GM12892 (cell line): ENCODE results near the gene ECM2. TPM values are rescaled to one million over a fixed set of nuclear protein-coding genes. Genes with fewer than 3 reads are reported as not detected.
"Not testable (repeated sequence)": the region's sequence is repeated elsewhere in the genome, so short reads cannot be mapped to it uniquely, and the experiment has no call there.

ENCODE experiments used
- DNase-seq: peaks from one replicate; pipeline ENCODE4 v3.0.0; 2011; ENCODE audit not compliant: insufficient read length
- FAIRE-seq: peaks from 2 replicates; lab custom pipeline; 2011; peaks lifted over from hg19 to GRCh38; lab: Jason Lieb, UNC
- POLR2A ChIP-seq: IDR thresholded peaks from 2 replicates; pipeline ENCODE4 v1.6.1; 2011; ENCODE audit warnings: low read depth, low read length, control low read depth
- POLR2AphosphoS5 ChIP-seq: IDR thresholded peaks from 2 replicates; pipeline ENCODE4 v1.6.1; 2011; ENCODE audit warnings: low read depth, low read length, control low read depth
- TAF1 ChIP-seq: IDR thresholded peaks from 2 replicates; pipeline ENCODE4 v1.6.1; 2011; ENCODE audit warnings: low read depth, mild to moderate bottlenecking, control low read depth, low read length, borderline replicate concordance
- polyA plus RNA-seq: library from polyadenylated mRNA; unstranded; fragments of >200 nt; gene quantifications from one replicate; pipeline ENCODE4 v1.2.1, GENCODE V29; 2012; ENCODE audit warnings: missing spikeins, inconsistent platforms; ENCODE audit not compliant: missing spikeins

The ECM2 gene
- polyA plus RNA-seq, result 1.3 TPM

DNA sequence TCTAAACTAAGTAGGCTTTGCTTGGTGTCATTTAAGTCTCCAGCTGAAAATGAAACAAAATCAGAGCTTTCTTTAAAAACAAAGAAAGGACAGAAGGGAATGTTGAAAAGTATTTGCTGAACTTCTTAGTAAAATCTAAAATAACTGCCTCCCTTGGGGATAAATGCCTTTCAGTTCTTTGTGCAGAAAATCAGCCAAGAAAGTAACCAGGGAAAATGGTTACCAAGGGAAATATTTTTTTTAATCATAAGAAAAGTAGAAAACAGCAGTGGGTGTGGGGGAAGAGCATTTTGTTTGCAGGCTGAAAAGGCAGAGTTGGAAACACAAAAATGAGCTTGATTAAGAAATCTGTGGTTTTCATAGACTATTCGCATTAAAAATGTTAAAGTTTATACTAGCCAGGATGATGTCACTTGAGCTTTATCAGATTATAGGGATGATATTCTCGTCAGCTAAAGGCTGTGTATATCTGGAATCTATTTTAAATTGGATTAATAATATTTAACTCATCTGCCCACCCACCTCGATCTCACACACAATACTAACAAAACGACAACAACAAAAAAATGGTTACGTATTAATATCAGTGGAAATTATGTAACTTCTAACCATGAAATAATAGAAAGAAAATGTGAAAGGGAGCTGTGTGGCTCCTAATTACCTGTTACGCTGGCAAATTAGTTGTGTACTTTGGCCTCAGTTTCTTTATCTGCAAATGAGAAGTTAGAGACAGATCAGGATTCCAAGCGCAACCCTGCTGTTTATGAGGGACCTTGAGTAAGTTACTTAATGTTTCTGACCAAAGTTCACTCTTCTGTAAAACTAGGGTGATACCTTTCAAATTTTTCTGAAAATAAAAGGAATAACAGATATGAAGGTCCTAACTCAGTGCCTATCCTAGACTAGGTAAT is at the start of gene ECM2:
Gene ECM2 (minus strand): TSS at position 51 of the 911 bp plus-strand sequence. CDS start 13,124 bp downstream, outside the sequence.
- no peak for FAIRE-seq

GRCh38 chr9:92576175-92576574 is 40.4 kb upstream of the ECM2 start:
- FAIRE-seq (no peak), DNase-seq (no peak)
- no peak for TF ChIP-seq TAF1

More for the DNA sequence above, at the start of gene ECM2:
- no peak for DNase-seq
- TF ChIP-seq TAF1 (no peak), POLR2A (no peak), POLR2AphosphoS5 (no peak)

DNA sequence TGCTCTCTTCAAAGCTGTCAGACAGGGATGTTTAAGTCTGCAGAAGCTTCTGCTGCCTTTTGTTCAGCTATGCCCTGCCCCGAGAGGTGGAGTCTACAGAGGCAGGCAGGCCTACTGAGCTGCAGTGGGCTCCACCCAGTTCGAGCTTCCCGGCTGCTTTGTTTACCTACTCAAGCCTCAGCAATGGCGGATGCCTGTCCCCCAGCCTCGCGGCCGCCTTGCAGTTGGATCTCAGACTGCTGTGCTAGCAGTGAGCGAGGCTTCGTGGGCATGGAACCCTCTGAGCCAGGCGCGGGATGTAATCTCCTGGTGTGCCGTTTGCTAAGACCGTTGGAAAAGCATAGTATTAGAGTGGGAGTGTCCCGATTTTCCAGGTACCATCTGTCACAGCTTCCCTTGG is 37.8 kb upstream of the ECM2 start:
- not testable (repeated sequence) for FAIRE-seq, DNase-seq

DNA sequence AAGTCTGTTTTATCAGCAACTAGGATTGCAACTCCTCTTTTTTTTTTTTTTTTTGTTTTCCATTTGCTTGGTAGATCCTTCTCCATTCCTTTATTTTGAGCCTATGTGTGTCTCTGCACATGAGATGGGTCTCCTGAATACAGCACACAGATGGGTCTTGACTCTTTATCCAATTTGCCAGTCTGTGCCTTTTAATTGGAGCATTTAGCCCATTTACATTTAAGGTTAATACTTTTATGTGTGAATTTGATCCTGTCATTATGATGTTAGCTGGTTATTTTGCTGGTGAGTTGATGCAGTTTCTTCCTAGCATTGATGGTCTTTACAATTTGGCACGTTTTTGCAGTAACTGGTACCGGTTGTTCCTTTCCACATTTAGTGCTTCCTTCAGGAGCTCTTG is 36.1 kb upstream of the ECM2 start:
- FAIRE-seq, DNase-seq: not testable (repeated sequence)

- no peak for FAIRE-seq
- DNase-seq, result no peak
- TF ChIP-seq POLR2AphosphoS5, result no peak
These were observed 29.2 kb upstream of the ECM2 start for GRCh38 chr9:92564982-92565381.

- FAIRE-seq (no peak), DNase-seq (no peak)
- no peak for TF ChIP-seq POLR2A
These were observed 28.7 kb upstream of the ECM2 start for GRCh38 chr9:92564504-92564903.

DNA sequence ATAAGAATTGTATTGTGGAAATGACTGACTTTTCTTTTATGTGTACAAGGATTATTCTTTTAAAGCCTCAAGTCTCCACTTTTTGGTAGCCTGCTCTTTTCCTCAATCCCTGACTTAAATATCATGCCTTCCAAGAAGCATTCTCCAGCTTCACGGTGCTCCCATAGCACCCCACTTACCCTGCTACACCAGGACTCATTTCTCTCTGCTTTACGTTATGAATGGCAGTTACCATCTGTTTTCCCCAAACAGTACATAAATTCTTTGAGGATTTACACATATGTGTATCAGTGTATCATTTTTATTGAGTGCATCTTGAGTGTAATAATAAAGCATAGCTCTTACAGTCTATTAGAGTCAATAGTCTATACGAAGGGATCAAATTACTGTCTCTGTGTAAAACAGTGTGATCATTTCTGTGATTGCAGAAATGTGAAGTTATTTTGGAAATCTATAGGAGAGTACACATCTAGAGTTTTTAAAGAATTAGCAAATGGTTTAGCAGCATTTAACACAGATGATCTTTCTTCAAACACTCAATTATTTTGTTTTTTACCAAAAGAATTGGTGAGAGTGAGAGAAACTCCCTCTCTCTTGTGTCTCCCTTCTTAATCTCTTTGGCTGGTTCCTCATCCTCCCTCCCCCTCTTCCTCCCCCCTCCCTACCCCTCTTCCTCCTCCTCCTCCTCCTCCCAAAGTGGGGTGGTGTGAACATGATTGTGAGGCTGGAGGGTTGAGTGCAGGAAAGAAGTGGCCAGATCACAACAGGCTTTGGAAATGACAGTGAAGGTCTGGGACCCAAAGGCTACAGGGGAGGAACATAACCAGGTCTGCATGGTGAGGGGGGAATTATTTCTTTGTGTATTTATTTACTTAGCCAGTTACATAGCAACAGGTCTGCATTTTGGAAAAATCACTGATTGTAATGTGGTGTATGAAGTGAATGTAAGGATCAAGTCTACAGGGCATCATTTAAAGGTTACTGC is 27.6 kb upstream of the ECM2 start:
- DNase-seq (no peak), FAIRE-seq (no peak)
- TF ChIP-seq POLR2AphosphoS5, result no peak
- no peak for TF ChIP-seq TAF1
- TF ChIP-seq POLR2A, result no peak

GRCh38 chr9:92562461-92562967 is 26.7 kb upstream of the ECM2 start:
- DNase-seq, result no peak
- FAIRE-seq, result no peak
- no peak for TF ChIP-seq TAF1
- TF ChIP-seq POLR2AphosphoS5, result no peak
- no peak for TF ChIP-seq POLR2A

DNA sequence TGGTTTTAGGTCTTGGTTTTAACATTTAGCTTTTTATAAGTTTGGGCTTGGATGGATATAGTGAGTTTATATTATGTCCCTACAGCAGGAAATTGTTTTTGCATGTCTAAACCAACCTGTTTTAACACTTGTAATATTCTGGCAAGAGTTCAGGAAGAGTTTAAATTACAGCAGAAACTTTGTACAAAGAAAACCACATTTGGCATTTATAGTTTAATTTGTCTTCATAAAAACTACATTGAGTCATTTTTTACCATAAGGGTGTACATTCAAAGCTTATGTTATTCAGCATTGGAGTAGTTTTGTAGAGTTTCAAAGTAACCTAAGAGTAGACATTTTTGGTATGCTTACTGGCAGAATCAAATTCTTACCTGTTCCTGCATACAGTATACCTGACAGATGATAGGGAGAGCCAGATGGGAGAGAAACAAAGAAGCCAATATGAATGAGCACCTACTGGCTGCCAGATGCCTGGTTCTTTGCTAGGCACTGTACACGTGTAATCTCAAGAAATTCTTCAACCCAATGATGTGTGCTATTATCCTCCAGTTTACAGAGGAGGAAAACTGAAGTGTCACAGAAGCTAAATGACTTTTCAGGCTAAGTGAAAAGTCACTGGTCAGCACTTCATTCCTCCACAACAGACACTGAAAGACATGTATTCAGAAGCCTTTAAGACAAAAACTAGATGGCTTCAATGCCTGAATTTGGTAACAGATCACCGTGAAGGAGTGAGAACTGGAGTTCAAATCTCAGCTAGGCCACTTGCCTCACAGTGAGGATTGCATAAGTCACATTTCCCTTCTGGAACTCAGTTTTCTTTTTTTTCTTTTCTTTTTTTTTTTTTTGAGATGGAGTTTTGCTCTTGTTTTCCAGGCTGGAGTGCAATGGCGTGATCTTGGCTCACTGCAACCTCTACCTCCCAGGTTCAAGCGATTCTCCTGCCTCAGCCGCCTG is 25.9 kb upstream of the ECM2 start:
- DNase-seq (no peak), FAIRE-seq (no peak)
- TF ChIP-seq POLR2A (no peak), POLR2AphosphoS5 (no peak), TAF1 (no peak)

DNA sequence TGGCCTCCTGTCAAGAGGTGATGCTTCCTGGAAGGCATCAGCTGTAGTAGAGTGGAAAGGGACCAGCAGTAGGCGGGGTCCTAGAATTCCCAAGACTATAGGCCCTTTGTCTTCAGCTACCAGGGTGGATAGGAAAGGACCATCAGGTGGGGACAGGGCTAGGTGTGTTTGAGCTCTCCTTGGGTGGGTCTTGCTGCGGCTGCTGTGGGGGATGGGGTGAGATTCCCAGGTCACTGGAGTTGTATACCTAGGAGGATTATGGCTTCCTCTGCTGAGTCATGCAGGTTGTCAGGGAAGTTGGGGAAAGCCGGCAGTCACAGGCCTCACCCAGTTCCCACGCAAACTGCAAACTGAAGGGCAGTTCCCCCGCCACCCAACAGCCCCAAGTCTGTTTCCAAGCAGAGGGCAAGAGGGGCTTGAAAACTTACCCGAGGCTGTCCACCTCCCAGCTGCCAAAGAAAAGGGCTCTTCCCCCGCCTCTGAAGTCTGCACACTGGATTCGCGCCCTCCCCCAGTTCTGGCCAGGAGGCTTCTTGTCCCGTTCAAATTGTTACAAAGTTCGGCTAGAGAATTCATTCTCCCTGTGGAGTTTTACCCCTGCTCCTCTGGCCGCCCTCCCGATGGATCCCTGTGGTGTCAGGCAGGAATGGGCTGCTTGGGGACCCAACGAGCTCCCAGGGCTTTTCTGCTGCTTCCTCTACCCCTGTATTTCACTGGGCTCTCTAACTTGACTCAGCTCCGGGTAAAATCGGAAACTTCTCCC is 23.0 kb upstream of the ECM2 start:
- no peak for TF ChIP-seq TAF1
- no peak for TF ChIP-seq POLR2A
- no peak for TF ChIP-seq POLR2AphosphoS5
- FAIRE-seq, result no peak
- no peak for DNase-seq

- DNase-seq (no peak), FAIRE-seq (no peak)
- TF ChIP-seq TAF1, result no peak
- no peak for TF ChIP-seq POLR2A
- TF ChIP-seq POLR2AphosphoS5, result no peak
These were observed 15.0 kb upstream of the ECM2 start for GRCh38 chr9:92550765-92551164.
